ENCODE data around the gene USP32.

DNA sequence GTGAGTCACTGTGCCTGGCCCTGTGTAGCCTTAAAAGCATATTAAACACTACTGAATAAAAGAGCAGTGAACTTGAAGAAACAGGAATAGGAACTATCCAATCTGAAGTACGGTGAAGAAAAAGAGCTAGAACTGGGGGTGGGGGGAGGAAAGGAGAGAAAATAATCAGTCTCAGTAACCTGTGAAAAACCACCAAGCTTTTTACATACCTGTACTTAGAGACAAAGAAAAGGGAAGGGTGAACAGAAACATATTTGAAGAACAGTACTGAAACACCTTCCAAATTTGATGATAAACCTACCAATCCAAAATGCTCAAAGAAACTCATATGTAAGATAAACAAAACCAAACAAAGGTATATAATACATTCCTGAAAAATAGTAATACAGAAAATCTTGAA is 77.5 kb downstream of the USP32 start:
- TF ChIP-seq, protein P1, sequence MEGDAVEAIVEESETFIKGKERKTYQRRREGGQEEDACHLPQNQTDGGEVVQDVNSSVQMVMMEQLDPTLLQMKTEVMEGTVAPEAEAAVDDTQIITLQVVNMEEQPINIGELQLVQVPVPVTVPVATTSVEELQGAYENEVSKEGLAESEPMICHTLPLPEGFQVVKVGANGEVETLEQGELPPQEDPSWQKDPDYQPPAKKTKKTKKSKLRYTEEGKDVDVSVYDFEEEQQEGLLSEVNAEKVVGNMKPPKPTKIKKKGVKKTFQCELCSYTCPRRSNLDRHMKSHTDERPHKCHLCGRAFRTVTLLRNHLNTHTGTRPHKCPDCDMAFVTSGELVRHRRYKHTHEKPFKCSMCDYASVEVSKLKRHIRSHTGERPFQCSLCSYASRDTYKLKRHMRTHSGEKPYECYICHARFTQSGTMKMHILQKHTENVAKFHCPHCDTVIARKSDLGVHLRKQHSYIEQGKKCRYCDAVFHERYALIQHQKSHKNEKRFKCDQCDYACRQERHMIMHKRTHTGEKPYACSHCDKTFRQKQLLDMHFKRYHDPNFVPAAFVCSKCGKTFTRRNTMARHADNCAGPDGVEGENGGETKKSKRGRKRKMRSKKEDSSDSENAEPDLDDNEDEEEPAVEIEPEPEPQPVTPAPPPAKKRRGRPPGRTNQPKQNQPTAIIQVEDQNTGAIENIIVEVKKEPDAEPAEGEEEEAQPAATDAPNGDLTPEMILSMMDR (IDR thresholded peaks at IDR 0.05), result no peak
- TF ChIP-seq POLR2A (IDR thresholded peaks at IDR 0.05), result no peak

Measured in right lobe of liver (tissue), 4 donors.